ENCODE measurements around the gene PCYT1A. TPM values are rescaled to one million over a fixed set of nuclear protein-coding genes. Genes with fewer than 3 reads are reported as not detected.

The PCYT1A gene
- total RNA-seq, 4 donors from 2014 or later: 96.2 to 144 (median 110) TPM

DNA sequence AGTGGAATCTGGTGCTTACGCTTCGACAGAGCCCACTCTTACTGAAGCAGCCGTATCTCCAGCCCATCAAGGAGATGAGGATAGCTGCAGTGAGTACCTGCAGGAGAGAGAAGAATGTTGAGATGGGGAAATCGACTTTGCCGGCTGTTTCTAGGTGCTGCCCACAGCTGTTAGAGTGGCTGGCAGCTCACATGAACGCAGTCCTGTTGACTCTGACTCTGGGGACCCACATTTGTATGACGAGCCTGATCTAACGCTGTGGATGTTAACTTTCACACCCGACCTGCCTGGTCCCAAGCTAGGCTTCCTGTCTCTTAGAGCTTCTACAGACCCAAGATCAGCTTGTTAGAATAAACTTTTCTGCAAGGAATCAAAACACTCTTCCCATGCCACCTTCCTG lies 39.4 kb upstream of the PCYT1A start:
- no peak for TF ChIP-seq POLR2A (IDR thresholded peaks at IDR 0.05)
- TF ChIP-seq, protein P1, sequence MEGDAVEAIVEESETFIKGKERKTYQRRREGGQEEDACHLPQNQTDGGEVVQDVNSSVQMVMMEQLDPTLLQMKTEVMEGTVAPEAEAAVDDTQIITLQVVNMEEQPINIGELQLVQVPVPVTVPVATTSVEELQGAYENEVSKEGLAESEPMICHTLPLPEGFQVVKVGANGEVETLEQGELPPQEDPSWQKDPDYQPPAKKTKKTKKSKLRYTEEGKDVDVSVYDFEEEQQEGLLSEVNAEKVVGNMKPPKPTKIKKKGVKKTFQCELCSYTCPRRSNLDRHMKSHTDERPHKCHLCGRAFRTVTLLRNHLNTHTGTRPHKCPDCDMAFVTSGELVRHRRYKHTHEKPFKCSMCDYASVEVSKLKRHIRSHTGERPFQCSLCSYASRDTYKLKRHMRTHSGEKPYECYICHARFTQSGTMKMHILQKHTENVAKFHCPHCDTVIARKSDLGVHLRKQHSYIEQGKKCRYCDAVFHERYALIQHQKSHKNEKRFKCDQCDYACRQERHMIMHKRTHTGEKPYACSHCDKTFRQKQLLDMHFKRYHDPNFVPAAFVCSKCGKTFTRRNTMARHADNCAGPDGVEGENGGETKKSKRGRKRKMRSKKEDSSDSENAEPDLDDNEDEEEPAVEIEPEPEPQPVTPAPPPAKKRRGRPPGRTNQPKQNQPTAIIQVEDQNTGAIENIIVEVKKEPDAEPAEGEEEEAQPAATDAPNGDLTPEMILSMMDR (IDR thresholded peaks at IDR 0.05): no peak
- DNase-seq (ENCODE audit: low spot score in 2 of 2): no peak
- no peak overlapping the region for H3K4me3 ChIP-seq (ENCODE audit: low read depth, poor library complexity, severe bottlenecking)
- 82 to 83% methylated on average over 9 of the region's 9 CpGs for WGBS, 2 donors
- intact Hi-C loops (cut with DNase I; ENCODE audit: low total_unique reads): no loop called here

DNA sequence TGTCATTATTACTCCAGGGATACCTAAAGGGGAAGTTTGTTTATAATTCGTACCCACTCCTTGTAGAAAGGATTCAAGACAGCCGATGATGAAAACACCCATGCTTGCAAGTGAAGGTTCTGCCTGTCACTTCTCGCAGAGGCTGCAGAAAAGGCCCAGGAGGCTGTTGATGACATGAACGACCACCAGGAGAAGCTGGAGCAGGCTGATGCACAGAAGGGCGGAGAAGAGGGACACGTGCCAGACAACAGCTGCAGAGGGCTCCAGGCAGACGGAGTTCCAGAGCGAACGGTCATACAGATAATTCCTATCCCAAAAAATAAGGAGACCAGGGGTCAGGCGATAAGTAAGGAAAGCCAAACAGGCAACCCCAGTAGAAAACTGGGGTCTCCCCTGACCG lies 36.2 kb upstream of the PCYT1A start:
- intact Hi-C loops (cut with DNase I; ENCODE audit: low total_unique reads): no loop called here
- TF ChIP-seq, protein P1 (IDR thresholded peaks at IDR 0.05): no peak
- no peak for TF ChIP-seq POLR2A (IDR thresholded peaks at IDR 0.05)
- H3K4me3 ChIP-seq (ENCODE audit: low read depth, poor library complexity, severe bottlenecking): no peak overlapping the region
- no peak for DNase-seq (ENCODE audit: low spot score in 2 of 2)
- 54 to 63% methylated on average over 11 of the region's 11 CpGs for WGBS, 2 donors

DNA sequence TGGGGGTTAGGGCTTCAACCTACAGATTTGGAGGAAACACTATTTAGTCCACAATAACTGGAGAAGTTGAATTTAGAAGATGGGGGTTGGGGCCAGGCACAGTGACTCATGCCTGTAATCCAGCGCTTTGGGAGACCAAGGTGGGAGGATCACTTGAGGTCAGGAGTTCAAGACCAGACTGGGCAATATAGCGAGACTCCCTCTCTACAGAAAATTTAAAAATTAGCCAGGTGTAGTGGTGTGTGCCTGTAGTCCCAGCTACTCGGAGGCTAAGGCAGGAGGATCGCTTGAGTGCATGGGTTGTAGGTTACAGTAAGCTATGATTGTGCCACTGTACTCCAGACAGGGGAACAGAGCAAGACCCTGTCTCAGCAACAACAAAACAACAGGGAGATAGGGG lies 35.5 kb upstream of the PCYT1A start:
- no peak for DNase-seq (ENCODE audit: low spot score in 2 of 2)
- no peak for TF ChIP-seq POLR2A (IDR thresholded peaks at IDR 0.05)
- TF ChIP-seq, protein P1 (IDR thresholded peaks at IDR 0.05): no peak
- 92 to 95% methylated on average over 4 of the region's 4 CpGs for WGBS, 2 donors
- intact Hi-C loops (cut with DNase I; ENCODE audit: low total_unique reads): no loop called here
- no peak overlapping the region for H3K4me3 ChIP-seq (ENCODE audit: low read depth, poor library complexity, severe bottlenecking)

DNA sequence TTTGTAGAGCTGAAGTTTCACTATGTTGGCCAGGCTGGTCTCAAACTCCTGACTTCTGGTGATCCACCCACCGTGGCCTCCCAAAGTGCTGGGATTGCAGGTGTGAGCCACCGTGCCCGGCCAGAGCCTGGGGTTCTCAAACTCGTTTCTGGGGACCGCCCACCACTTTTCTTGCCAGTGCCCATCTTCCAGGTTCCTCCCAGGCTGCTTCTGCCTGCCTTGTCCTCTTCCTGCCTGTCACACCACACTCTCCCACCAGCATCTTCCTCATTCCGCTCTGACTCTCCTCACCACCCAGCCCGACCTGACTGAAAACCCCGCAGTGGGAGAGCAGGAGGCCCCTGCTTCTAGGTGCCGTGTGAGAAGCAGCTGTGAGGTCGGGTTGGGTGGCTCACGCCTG lies 33.6 kb upstream of the PCYT1A start:
- intact Hi-C loops (cut with DNase I; ENCODE audit: low total_unique reads): no loop called here

DNA sequence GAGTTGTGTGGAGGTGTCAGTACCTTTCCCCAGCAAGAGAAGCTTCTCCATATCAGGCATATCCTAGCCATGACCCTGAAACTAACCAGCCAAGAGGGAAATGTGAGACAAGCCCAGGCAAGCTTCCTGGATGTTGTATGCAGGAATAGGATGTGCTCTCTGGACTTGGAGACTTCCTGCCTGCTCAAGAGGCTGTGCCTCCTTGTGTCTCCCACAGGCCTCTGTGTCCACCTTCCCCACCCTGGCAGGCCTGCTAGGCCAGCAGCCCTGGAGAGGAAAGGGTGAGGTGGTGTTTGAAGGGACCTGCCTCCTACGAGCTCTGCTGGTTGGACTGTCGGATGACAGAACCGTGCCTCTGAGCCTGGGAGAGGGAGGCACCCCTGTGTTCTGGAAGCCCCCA lies 32.6 kb upstream of the PCYT1A start:
- TF ChIP-seq, protein P1 (IDR thresholded peaks at IDR 0.05): no peak
- TF ChIP-seq POLR2A (IDR thresholded peaks at IDR 0.05): no peak
- H3K4me3 ChIP-seq (ENCODE audit: low read depth, poor library complexity, severe bottlenecking): no peak overlapping the region
- intact Hi-C loops (cut with DNase I; ENCODE audit: low total_unique reads): no loop called here
- DNase-seq (ENCODE audit: low spot score in 2 of 2): no peak
- WGBS, 2 donors: 53 to 77% methylated on average over 3 of the region's 3 CpGs

More for the DNA sequence above, 33.6 kb upstream of the PCYT1A start:
- 74 to 75% methylated on average over 11 of the region's 11 CpGs for WGBS, 2 donors
- TF ChIP-seq, protein P1 (IDR thresholded peaks at IDR 0.05): no peak
- TF ChIP-seq POLR2A (IDR thresholded peaks at IDR 0.05): no peak
- no peak for DNase-seq (ENCODE audit: low spot score in 2 of 2)
- no peak overlapping the region for H3K4me3 ChIP-seq (ENCODE audit: low read depth, poor library complexity, severe bottlenecking)

All from lower leg skin (tissue), 4 donors.